Esophagus squamous epithelium (tissue), 4 donors: ENCODE data around the gene EDDM13.
A peak's percentile ranks its signal among the peaks of the same experiment; 100 is the strongest.

Source experiments
- POLR2A ChIP-seq, 4 donors: fragments of 450-650 bp; IDR thresholded peaks; one replicate each; pipeline ENCODE4 v1.6.1; 2017; ENCODE audit warnings: antibody characterized with exemption in 4 of 4, mild to moderate bottlenecking in 4 of 4, moderate library complexity in 3 of 4
- TF ChIP-seq, protein P1 (sequence below), 6 experiments: fragments of 450-650 bp in 4 of 6; fragments of 200-600 bp in 2 of 6; sonication (generic) in 2 of 6; IDR thresholded peaks; one replicate each; pipeline ENCODE4 v1.5.1; 2016 to 2019; ENCODE audit warnings: antibody characterized with exemption in 6 of 6, mild to moderate bottlenecking in 4 of 6, moderate library complexity in 4 of 6

DNA sequence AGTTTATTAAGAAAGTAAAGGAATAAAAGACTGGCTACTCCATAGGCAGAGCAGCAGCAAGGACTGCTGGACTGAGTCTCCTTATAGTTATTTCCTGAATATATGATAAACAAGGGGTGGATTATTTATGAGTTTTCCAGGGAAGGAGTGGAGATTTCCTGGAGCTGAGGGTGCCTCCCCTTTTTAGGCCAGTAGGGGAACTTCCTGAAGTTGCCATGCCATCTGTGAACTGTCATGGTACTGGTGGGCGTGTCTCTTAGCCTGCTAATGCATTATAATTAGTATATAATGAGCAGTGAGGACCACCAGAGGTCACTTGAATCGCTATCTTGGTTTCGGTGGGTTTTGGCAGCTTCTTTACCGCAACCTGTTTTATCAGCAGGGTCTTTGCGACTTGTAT lies 28.6 kb downstream of the EDDM13 start:
- no peak for TF ChIP-seq POLR2A (IDR thresholded peaks at IDR 0.05)
- TF ChIP-seq, protein P1, sequence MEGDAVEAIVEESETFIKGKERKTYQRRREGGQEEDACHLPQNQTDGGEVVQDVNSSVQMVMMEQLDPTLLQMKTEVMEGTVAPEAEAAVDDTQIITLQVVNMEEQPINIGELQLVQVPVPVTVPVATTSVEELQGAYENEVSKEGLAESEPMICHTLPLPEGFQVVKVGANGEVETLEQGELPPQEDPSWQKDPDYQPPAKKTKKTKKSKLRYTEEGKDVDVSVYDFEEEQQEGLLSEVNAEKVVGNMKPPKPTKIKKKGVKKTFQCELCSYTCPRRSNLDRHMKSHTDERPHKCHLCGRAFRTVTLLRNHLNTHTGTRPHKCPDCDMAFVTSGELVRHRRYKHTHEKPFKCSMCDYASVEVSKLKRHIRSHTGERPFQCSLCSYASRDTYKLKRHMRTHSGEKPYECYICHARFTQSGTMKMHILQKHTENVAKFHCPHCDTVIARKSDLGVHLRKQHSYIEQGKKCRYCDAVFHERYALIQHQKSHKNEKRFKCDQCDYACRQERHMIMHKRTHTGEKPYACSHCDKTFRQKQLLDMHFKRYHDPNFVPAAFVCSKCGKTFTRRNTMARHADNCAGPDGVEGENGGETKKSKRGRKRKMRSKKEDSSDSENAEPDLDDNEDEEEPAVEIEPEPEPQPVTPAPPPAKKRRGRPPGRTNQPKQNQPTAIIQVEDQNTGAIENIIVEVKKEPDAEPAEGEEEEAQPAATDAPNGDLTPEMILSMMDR (IDR thresholded peaks at IDR 0.05), result peak in 1 of 6 experiments; percentile 33
